Uterus (tissue), 4 donors: ENCODE data around the gene LGALS7B. TPM values are rescaled to one million over a fixed set of nuclear protein-coding genes. Genes with fewer than 3 reads are reported as not detected.
"Not testable (repeated sequence)": the region's sequence is repeated elsewhere in the genome, so short reads cannot be mapped to it uniquely, and the experiment has no call there.

Source experiments
- DNase-seq, 2 donors: peaks; one replicate each; pipeline ENCODE4 v3.0.0-alpha.2; 2019 to 2020
- H3K27ac ChIP-seq, 2 donors: fragments of 200-600 bp; sonication (generic); 1 replicate in 1 of 2; 2 replicates in 1 of 2; pipeline ENCODE4 v1.5.1; 2016 to 2018
- H3K27me3 ChIP-seq, 2 donors: fragments of 200-600 bp; sonication (generic); one replicate each; pipeline ENCODE4 v1.5.1; 2018 to 2019; ENCODE audit warnings: control low read depth in 1 of 2
- H3K36me3 ChIP-seq, 2 donors: fragments of 200-600 bp; sonication (generic); one replicate each; pipeline ENCODE4 v1.5.1; 2019; ENCODE audit warnings: control low read depth in 1 of 2
- H3K4me1 ChIP-seq, 2 donors: fragments of 200-600 bp; sonication (generic); one replicate each; pipeline ENCODE4 v1.5.1; 2018 to 2019; ENCODE audit warnings: control low read depth in 1 of 2
- H3K4me3 ChIP-seq, 2 donors: fragments of 200-600 bp; sonication (generic); 1 replicate in 1 of 2; 2 replicates in 1 of 2; pipeline ENCODE4 v1.5.1; 2018 to 2019; ENCODE audit warnings: mild to moderate bottlenecking in 1 of 2
- H3K9me3 ChIP-seq, 2 donors: fragments of 200-600 bp; sonication (generic); one replicate each; pipeline ENCODE4 v1.5.1; 2019; ENCODE audit warnings: control low read depth in 1 of 2
- POLR2A ChIP-seq, 2 donors: fragments of 450-650 bp; IDR thresholded peaks; one replicate each; pipeline ENCODE4 v1.6.1; 2016; ENCODE audit warnings: antibody characterized with exemption in 2 of 2, mild to moderate bottlenecking in 1 of 2, moderate library complexity in 1 of 2
- intact Hi-C: fragments of 100-400 bp; cut with DNase I; formaldehyde crosslinking; loops from one replicate; pipeline ENCODE4 v1.15.1; 2023; ENCODE audit warnings: low total_unique reads
- total RNA-seq, 4 donors: library from RNA; depleted of rRNA in 3 of 4; stranded (reverse); fragments of >200 nt in 3 of 4; gene quantifications; one replicate each; pipeline versions ENCODE4 v1.1.0 to v1.2.4, GENCODE V29; 2014 to 2023
- TF ChIP-seq, protein P1 (sequence below), 4 experiments: fragments of 200-600 bp in 2 of 4; fragments of 450-650 bp in 2 of 4; sonication (generic) in 2 of 4; IDR thresholded peaks; one replicate each; pipeline ENCODE4 v1.5.1; 2016 to 2019; ENCODE audit warnings: antibody characterized with exemption in 4 of 4, mild to moderate bottlenecking in 2 of 4, moderate library complexity in 1 of 4
- donor health status: DM: yes; HTN: yes; CAD: no.

The LGALS7B gene
- total RNA-seq, 4 donors from 2014 or later, result 1.1 to 6.2 TPM; not detected in 2

DNA sequence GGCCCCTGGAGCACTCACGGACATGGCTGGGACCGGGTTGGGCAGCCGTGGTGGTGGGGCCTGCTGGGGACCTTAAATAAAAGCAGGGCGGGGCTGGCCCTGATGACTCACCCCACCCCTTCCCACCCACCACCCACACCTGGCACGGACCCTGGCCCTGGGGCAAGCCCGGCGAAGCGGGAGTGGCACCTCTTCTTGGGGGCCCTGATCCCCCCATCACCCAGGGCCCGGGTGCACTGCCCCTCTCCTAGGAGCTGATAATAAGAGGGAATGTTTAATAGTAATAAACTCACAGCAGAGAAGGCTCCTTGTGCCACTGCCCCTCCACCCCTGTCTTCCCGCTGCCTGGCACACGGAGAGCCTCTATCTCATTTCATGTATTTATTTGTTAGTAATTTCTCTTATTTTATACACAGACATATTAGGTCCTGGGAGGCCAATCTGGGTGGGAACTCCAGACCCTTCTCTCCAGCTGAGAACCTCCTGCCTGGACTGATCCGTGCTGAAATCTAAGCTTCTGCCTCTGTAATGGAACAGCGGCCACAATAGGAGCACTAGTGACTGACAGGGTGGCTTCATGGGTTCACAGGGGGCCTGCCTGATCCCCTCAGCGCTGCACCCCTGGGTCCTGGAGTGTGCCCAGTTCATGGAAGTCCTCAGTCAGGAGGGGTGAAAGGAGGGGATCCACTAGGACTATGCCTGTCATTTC is 15.4 kb upstream of the LGALS7B start, which contains the start of gene LGALS7:
Gene LGALS7 (minus strand): TSS at position 49 of the 709 bp plus-strand sequence. CDS start 25 bp downstream, at position 24.
- TF ChIP-seq, protein P1, sequence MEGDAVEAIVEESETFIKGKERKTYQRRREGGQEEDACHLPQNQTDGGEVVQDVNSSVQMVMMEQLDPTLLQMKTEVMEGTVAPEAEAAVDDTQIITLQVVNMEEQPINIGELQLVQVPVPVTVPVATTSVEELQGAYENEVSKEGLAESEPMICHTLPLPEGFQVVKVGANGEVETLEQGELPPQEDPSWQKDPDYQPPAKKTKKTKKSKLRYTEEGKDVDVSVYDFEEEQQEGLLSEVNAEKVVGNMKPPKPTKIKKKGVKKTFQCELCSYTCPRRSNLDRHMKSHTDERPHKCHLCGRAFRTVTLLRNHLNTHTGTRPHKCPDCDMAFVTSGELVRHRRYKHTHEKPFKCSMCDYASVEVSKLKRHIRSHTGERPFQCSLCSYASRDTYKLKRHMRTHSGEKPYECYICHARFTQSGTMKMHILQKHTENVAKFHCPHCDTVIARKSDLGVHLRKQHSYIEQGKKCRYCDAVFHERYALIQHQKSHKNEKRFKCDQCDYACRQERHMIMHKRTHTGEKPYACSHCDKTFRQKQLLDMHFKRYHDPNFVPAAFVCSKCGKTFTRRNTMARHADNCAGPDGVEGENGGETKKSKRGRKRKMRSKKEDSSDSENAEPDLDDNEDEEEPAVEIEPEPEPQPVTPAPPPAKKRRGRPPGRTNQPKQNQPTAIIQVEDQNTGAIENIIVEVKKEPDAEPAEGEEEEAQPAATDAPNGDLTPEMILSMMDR (IDR thresholded peaks at IDR 0.05), result no peak
- no peak for TF ChIP-seq POLR2A (IDR thresholded peaks at IDR 0.05)
- intact Hi-C loops, result no loop called here
- no peaks in the 10 kb centered on the region for H3K36me3 ChIP-seq

DNA sequence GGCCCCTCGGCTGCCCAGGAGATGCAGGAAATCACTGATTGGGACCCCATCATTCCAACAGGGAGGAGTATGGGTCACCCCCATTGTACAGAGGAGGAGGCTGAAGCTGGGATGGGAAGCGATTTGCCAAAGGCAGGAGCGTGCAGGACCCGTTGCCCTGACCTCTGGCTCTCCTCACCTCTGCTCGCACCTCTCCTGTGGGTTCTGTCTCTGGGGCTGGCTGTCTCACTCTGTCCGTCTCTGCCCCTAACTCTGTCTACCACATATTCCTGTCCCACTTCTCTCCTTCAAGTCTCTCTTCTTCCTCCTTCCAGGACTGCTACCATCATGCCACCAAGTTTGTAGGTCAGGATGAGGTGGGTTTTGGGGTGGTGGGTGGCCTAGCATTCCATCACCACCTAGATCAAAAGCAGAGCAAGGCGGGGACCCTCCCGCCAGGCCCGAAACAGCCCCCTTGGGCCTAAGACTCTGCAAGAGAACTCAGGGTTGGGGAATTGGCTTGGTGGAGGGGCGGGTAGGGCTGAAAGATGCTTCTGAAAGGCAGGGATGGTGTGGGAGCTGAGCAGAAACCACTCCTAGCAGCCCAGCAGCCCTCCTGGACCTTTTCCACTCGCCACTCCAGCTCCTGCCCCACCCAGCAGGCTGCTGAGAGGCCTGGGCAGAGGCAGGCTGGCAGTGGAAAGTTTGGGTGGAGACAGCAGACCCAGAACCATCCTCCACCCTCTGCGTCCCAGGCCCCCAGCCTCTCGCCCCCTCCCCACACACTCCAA is 14.6 kb upstream of the LGALS7B start:
- H3K4me3 ChIP-seq, result no peak overlapping the region
- DNase-seq, result no peak
- no peaks in the 10 kb centered on the region for H3K36me3 ChIP-seq
- no peaks in the 10 kb centered on the region for H3K27me3 ChIP-seq
- intact Hi-C loops, result no loop called here
- H3K9me3 ChIP-seq, result no peaks in the 10 kb centered on the region
- no peaks in the 10 kb centered on the region for H3K4me1 ChIP-seq
- TF ChIP-seq, protein P1 (IDR thresholded peaks at IDR 0.05), result no peak
- no peak for TF ChIP-seq POLR2A (IDR thresholded peaks at IDR 0.05)
- no peak overlapping the region for H3K27ac ChIP-seq

More for the DNA sequence above, 15.4 kb upstream of the LGALS7B start, which contains the start of gene LGALS7:
- DNase-seq, result no peak
- no peaks in the 10 kb centered on the region for H3K27me3 ChIP-seq
- H3K4me3 ChIP-seq, result no peak within 1 kb of the TSS
- H3K27ac ChIP-seq, result no peak within 1 kb of the TSS
- no peaks in the 10 kb centered on the region for H3K4me1 ChIP-seq
- H3K9me3 ChIP-seq, result no peaks in the 10 kb centered on the region

DNA sequence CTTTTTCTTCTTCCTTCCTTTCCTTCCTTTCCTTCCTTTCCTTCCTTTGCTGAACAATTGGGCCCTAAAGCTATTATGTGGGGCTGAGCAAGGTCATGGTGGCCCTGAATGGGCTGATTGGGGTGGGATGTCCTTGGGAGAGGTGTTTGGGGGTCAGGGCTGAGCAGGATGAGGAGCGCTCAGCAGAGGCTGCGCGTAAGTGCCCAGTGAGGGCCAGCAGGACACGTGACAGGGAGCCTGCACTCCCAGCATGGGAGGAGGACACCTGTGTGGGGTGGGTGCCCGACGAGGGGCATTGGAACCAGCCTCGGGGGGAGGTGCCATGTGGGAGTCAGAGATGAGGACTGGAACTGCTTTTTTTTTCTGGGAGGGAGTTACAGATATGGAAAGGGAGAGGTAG is 10.3 kb upstream of the LGALS7B start:
- Histone ChIP-seq H3K27ac (no peak overlapping the region), H3K4me1 (no peaks in the 10 kb centered on the region), H3K4me3 (no peak overlapping the region), H3K27me3 (no peaks in the 10 kb centered on the region), H3K9me3 (no peaks in the 10 kb centered on the region), H3K36me3 (no peaks in the 10 kb centered on the region)
- intact Hi-C loops, result no loop called here
- DNase-seq, result no peak
- TF ChIP-seq POLR2A (IDR thresholded peaks at IDR 0.05), result no peak
- TF ChIP-seq, protein P1 (IDR thresholded peaks at IDR 0.05), result no peak

DNA sequence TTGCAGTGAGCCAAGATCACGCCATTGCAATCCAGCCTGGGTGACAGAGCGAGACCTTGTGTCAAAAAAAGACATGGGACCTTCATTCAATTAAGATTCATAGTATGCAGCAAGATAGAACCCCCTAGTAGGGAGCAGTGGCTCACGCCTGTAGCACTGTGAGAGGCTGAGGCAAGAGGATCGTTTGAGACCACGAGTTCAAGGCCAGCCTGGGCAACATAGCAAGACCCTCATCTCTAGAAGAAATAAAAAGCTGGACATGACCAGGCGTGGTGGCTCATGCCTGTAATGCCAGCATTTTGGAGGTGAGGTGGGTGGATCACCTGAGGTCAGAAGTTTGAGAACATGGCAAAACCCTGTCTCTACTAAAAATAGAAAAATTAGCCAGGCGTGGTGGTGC is 8.6 kb upstream of the LGALS7B start:
- Histone ChIP-seq H3K9me3 (no peaks in the 10 kb centered on the region), H3K36me3 (no peaks in the 10 kb centered on the region), H3K27ac (no peak overlapping the region), H3K4me1 (no peaks in the 10 kb centered on the region), H3K27me3 (no peaks in the 10 kb centered on the region), H3K4me3 (no peak overlapping the region)
- no peak for DNase-seq
- intact Hi-C loops, result no loop called here
- TF ChIP-seq, protein P1 (IDR thresholded peaks at IDR 0.05), result no peak
- TF ChIP-seq POLR2A (IDR thresholded peaks at IDR 0.05), result no peak

DNA sequence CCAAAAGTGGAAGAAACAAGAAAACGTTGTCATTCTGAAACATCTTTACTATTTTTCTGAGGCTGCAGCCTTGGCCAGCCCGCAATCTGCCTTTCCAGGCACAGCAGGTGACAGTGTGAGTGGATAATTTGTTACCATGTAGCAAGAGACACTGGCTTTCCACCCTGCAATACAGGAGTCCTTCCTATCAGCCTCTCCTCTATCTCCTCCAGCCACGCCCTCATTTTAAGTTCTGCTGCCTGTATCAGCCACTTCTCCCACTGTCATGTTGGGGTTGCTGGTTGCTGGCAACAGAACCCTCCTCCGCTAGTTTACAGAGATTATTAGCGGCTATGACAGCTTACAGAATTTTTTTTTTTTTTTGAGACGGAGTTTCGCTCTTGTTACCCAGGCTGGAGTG is 7.9 kb upstream of the LGALS7B start:
- Histone ChIP-seq H3K27ac (no peak overlapping the region), H3K9me3 (no peaks in the 10 kb centered on the region), H3K4me3 (no peak overlapping the region), H3K36me3 (no peaks in the 10 kb centered on the region), H3K4me1 (no peaks in the 10 kb centered on the region), H3K27me3 (no peaks in the 10 kb centered on the region)
- DNase-seq, result no peak
- intact Hi-C loops, result no loop called here
- TF ChIP-seq POLR2A (IDR thresholded peaks at IDR 0.05), result no peak
- TF ChIP-seq, protein P1 (IDR thresholded peaks at IDR 0.05), result no peak

DNA sequence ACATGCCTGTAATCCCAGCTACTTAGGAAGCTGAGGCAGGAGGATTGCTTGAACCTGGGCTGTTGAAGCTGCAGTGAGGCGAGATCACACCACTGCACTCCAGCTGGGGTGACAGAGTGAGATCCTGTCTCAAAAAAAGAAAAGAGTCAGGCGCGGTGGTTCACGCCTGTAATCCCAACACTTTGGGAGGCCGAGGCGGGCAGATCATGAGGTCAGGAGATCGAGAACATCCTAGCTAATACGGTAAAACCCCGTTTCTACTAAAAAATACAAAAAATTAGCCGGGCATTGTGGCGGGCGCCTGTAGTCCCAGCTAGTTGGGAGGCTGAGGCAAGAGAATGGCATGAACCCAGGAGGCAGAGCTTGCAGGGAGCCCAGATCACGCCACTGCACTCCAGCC is 6.8 kb upstream of the LGALS7B start:
- DNase-seq, H3K9me3 ChIP-seq, H3K4me3 ChIP-seq, H3K36me3 ChIP-seq, H3K4me1 ChIP-seq, H3K27ac ChIP-seq, H3K27me3 ChIP-seq, intact Hi-C loops: not testable (repeated sequence)
